GM19463 (cell line): Measurements from ENCODE around the gene SPATA33.
"Not testable (repeated sequence)": the region's sequence is repeated elsewhere in the genome, so short reads cannot be mapped to it uniquely, and the experiment has no call there.

Experiments
- ATAC-seq: cut with Tn5 transposase; IDR thresholded peaks from one replicate; pipeline ENCODE4 v1.9.1; 2021; ENCODE audit warnings: mild to moderate bottlenecking, moderate library complexity; ENCODE audit not compliant: unreplicated experiment

Gene SPATA33

DNA sequence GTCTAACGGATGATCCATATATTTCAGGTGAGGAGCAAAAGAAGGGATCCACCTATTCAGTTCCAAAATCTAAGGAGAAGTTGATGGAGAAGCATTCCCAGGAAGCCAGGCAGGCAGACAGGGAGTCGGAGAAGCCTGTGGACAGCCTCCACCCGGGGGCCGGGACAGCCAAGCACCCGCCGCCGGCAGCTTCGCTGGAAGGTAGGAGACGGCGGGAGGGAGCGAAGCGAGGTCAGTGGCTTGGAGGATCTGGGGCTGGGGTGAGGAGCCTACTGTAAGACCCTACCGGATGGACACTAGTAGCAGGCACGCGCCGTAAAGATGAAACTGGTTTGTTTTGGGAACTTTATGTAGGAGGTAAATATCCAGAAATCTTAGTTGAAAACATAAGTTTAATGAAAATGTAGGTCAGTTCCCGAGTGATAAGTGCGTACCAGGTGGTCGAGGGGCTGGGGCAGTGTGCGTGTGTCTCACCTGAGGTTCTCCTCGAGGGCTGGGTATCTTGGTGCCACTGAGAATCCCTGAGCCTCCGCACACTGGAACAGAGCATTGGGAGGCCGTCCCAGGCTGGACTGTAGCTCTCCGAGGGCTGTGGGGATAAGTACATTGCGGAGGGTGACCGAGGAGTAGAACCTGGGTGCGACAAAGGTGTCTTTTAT is 714 bp downstream of the SPATA33 start:
- no peak for ATAC-seq

DNA sequence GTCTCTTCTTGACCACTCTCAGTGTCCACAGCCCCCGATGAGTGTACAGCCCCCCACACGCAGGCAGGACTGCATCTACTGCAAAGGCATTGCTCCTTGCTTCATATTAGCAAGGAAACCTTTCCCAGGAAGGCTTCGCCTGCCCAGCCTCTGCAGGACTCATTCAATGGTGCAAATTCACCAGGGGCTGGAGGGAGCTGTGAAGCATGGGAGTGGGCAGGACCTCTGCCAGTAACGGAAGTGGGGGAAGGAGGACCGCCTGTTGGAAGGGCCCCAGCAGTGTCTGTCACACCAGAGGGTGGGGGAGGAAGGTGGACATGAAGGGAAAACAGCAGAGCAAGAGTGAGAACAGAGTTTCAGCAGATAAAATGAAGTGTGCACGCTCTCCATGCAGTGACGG is 2.5 kb downstream of the SPATA33 start:
- ATAC-seq, result no peak

DNA sequence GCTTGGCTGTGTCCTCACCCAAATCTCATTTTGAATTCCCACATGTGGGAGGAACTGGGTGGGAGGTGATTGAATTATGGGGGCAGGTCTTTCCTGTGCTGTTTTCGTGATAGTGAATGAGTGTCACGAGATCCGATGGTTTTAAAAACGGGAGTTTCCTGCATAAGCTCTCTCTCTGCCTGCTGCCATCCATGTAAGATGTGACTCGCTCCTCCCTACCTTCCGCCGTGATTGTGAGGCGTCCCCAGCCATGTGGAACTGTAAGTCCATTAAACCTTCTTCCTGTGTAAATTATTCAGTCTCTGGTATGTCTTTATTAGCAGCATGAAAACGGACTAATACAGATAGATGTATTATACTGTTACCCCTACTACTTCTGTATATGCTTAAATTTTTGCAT is 3.6 kb downstream of the SPATA33 start:
- ATAC-seq, result no peak

DNA sequence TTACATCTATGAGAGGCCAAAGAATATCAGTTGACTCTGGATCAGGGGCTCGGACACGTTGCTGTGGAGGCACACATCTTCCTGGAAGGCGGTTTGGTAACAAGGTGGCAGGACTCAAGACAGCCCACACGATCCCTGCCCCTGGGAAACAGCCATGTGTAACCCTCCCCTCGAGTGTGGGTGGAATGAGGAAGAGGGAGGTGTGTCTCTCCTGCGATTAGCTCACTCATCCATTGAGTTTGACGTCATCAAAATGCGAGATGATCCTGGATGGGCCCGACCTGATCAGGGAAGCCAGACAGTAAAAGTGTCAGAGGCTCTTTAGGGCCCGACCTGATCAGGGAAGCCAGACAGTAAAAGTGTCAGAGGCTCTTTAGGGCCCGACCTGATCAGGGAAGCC is 6.6 kb downstream of the SPATA33 start:
- ATAC-seq, result not testable (repeated sequence)

DNA sequence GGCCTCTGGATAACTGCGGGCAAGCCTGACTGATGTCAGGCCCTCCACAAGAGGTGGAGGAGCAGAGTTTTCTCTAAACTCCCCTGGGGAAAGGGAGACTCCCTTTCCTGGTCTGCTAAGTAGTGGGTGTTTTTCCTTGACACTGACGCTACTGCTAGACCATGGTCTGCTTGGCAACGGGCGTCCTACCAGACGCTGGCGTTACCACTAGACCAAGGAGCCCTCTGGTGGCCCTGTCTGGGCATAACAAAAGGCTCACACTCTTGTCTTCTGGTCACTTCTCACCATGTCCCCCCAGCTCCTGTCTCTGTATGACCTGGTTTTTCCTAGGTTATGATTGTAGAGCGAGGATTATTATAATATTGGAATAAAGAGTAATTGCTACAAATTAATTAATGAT is 9.4 kb downstream of the SPATA33 start:
- not testable (repeated sequence) for ATAC-seq

DNA sequence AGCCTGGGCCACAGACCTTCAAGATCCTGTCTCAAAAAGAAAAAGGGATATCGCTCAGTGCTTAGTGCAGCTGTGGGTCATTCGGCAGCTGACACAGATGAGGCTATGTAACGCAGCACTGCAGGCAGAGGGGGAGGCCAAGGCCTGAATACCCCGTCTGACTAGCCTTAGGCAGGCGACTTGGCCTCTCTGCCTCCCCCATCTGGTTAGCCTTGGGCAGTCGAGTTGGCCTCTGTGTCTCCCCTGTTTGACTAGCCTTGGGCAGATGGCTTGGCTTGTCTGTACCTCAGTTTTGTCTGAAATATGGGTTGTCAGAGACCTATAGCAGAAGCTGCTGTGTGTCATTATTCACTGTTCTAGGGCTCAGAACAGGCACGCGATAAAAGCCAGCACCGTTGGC is 10.0 kb downstream of the SPATA33 start:
- ATAC-seq, result no peak

DNA sequence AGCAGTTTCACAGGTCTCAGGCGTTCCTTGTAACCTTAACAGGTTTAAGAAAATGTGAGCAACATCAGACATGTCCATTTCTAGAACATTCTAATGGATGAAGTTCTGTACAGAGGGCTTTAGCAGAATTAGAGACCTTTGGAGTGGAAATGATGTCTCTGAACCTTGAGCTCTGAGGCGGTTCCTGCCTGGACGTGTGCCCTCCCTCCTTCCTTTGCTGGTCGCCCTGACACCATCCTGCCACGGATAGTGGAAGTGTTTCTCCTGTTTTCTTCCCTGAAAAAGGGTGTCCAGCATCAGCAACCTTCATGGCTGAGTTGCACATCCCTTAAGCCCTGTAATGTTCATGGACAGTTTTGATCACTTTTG is 11.1 kb downstream of the SPATA33 start:
- ATAC-seq, result no peak

DNA sequence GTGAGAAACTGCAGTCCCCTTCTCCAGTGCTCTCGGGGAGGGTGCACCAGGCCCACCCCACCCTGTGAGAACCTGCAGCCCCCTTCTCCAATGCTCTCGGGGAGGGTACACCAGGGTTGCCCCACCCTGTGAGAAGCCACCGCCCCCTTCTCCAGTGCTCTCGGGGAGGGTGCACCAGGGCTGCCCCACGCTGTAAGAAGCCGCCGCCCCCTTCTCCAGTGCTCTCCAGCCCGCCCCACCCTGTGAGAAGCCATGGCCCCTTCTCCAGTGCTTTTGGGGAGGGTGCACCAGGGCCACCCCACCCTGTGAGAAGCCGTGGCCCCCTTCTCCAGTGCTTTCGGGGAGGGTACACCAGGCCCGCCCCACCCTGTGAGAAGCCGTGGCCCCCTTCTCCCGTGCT is 12.1 kb downstream of the SPATA33 start:
- ATAC-seq, result no peak

DNA sequence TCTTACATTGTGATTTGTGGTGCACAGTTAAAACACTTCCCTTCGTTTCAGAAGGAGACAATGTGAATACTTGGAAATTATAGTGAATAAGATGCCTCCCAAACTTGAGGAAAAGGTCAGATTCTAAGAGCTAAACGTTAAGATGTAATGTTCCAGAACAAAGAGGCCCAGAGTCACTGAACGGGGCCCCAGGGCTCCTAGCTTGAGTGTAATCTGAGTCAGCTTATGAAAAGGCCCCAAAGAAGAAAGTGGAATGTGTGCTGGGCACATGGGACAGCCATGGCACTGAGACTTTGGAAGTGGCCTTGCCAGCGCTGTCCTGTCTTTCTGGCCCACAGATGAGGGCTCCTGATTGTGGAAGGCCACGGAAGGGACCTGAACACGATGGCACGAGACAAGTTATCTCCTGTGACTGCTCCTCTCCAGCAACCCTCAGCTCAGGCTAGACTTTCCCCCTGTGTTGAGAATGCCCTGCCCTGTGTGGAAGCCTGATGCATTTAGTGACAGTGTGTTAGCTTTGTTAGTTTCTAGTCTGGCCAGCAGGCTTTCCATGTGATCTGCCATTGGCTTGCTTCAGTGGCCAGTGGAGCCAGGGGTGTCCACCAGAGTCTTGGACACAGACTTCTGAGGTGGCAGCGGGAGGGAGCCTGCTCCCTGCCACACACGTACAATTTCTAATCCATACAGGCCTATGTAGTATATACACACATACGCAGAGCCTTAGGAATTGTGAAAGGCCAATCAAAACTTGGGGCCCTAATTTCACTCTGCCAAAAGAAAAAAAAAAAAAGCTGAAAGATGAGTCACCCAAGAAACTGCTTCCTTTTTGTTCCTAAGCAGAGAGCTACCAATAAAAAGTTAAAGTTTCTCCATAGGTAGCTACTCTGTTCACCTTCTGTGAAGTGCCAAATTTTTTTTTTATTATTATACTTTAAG is 13.1 kb downstream of the SPATA33 start:
- no peak for ATAC-seq

DNA sequence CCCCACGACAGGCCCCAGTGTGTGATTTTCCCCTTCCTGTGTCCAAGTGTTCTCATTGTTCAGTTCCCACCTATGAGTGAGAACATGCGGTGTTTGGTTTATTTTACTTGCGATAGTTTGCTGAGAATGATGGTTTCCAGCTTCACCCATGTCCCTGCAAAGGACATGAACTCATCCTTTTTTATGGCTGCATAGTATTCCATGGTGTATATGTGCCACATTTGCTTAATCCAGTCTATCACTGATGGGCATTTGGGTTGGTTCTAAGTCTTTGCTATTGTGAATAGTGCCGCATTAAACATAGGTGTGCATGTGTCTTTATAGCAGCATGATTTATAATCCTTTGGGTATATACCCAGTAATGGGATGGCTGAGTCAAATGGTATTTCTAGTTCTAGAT is 13.9 kb downstream of the SPATA33 start:
- ATAC-seq, result not testable (repeated sequence)

DNA sequence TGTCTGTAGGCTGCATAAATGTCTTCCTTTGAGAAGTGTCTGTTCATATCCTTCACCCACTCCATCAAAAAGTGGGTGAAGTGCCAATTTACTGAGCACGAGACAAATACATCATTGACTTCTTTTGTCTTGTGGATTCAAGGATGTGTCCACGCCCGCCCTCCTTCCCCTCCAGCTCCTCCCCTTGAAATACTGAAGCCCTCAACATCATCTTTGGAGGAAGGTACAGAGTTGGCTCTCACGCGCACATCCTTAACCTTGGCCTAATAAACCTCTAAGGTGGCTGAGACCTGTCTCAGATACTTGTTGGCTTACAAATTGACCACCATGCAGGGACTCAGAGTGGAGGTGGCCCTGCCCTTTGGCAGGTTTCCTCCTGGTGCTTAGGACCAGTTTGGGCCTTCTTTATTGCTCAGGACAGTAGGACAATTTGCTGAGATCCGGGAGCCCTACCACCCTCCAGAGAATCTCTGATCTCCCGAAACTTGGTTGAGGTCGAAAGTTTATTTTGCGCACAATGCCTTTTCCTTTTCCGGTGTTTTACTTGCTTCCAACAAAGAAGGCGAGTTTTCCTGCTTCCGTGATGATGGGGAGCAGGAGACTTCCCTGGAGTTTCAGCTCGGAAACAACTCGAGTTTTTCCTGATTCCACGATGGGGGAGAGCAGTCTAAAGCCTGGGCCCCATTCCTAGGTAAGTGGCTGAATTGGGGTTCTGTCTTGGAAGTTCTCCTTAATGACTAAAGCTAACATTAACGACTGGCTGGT is 14.7 kb downstream of the SPATA33 start:
- no peak for ATAC-seq

DNA sequence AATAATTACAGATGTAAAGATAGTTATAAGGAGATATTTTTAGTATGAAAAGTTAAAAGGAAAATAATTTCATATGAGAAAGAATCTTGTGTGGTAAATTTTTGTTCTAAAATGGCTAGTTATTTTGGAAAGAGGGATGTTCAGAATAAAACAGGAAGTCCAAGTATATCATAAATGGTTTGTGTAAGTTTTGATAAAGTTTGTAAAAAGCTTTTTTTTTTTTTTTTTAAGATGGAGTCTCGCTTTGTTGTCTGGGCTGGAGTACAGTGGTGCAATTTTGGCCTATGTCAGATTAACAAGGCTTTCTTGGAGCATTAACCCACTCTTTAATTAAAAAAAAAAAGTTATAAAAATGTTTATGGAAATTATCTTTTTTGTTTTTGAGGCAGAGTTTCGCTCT is 20.6 kb downstream of the SPATA33 start:
- ATAC-seq, result no peak

DNA sequence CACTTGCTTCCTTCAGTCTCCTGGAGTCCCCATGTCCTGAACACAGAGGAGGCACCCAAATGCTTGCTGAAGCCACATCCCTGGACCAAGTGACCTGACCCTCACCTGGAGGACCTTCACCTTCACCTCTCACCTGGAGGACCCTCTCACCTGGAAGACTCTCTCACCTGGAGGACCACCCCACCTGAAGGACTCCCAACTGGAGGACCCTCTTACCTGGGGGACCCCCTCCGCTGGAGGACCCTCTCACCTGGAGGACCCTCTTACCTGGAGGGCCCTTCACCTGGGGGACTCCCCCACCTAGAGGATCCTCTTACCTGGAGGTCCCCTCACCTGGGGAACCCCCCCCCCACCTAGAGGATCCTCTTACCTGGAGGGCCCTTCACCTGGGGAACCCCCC is 28.3 kb downstream of the SPATA33 start:
- ATAC-seq, result no peak

DNA sequence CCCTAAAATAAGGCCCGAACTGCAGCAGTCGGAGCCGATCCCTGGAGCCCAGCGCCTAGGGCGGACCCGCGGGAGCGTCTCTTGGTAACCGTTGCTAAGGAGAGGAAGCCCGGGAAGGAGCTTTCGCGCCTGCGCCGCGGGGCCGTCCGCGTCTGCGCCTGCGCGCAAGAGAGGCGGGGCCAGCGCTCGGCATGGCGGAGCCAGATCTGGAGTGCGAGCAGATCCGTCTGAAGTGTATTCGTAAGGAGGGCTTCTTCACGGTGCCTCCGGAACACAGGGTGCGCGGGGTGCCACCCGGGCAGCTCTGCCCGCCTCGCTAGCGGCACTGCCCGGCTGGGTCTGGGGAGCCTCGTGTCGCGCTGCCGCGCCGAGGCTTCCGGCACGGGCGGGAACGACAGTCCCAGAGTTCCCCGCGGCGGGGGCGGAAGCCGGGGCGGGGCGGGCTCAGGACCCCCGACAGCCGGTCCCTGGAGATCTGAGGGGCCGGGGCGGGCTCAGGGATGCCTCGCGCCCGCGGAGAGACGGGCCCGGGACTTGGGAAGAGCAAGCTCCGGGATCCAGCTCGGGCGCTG is 29.0 kb downstream of the SPATA33 start, which contains the start of gene CDK10:
CDK10 (plus strand) TSS at position 170 of the 572 bp plus-strand sequence; CDS start at position 192, 22 bp downstream.
- ATAC-seq, result peak; percentile 74

DNA sequence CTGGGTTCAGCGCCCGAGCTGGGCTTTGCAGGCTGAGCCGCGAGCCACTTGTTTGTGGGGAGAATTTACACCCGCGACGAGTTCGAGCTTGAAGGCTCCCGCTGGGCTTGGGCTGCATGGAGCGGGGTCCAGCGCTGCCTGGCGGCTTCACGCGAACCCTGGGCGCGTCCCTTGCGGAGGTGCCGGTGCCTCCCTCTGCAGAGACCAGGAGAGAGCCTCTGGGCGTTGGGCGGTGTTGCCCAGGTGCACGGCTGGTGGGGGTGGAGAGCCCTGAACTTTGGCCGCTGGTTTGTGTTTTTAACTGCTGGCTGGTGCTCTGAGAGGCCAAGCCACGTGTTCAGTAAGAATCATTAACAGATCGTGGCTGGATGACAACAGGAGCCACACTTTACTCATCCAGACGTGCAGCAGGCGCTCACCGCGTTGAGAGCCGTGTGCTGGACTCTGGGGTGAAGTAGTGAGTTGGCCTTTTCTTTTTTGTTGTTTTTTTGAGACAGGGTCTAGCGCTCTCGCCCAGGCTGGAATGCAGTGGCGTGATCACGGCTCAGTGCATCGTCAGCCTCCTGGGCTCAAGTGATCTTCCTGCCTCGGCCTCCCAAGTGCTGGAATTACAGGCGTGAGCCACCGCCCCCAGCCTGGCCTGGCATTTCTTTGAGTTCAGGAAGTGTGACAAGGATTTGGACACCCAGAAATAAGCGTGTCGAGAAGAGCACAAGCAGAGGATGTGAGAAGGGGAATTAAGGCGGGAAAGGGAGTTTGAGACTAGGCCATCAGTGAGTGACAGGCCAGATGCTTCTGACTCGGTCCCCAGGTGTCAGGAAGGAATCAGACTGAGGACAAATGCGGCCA is 29.7 kb downstream of the SPATA33 start:
- peak; percentile 54 for ATAC-seq

DNA sequence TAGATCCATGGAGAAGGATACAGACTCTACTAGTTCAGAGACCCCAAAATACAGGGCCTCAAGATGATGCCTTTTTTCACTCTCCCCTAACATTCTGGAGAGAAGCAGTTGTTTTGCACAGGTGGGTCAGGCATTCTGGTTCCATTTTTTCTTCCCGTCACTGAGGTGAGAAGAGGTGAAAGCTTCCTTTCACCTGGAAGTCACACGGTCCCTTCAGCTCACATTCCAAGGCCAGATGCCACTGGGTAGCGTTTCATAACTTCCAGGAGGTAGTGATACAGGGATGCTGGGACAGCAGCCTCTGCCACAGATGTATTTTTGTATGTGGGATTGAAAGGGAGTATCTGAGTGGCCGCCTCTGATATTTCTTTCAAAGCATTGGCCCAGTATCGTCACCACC is 30.8 kb downstream of the SPATA33 start:
- ATAC-seq, result no peak

DNA sequence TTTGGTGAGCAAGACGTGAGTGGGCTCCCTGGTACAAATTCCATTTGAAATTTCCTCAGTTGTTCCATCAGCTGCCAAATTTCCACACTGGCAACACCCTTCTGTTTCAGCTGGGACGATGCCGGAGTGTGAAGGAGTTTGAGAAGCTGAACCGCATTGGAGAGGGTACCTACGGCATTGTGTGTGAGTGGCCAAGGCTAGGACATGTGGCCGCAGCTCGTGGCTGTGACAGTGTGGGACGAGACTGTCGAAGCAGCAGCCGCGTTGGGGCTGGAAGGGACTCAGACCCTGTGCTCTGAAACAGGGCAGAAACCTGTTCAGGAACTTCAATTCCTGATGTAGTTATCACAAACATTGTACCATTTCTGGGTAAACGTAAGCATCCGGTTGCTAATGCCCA is 31.5 kb downstream of the SPATA33 start:
- no peak for ATAC-seq

DNA sequence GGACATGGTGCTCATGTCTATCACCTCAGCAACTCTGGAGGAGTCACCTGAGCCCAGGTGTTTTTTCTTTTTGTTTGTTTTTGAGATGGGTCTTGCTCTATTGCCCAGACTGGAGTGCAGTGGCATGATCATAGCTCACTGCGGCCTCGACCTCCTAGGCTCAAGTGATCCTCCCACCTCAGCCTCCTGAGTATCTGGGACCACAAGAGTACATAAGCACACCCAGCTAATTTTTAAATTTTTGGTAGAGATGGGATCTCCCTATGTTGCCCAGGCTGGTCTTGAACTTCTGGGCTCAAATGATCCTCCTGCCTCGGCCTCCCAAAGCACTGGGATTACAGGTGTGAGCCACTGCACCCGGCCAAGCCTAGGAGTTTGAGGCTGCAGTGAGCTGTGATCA is 32.0 kb downstream of the SPATA33 start:
- not testable (repeated sequence) for ATAC-seq

DNA sequence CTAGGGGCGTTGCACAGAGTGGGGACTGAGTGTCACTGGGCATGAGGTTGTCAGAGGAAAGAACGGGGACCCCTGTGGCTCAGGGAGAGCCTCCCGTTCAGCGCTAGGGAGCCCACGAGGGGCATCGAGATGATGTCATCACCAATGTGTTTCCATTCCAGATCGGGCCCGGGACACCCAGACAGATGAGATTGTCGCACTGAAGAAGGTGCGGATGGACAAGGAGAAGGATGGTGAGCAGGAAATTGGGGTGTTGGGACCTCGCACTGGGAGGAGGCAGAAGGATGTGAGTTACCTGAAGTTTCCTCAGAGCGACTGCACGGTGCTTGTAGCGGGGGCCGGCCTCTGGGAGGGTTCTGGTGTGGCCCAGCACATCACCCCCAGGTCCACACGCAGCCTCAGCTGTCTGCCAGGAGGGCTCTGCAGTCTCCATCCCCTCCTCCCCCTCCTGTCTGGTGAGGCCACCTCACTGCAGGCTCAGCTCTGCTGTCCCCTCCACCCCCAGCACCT is 32.8 kb downstream of the SPATA33 start:
- ATAC-seq, result no peak
